ENCODE data around the gene SYT9. TPM values are rescaled to one million over a fixed set of nuclear protein-coding genes. Genes with fewer than 3 reads are reported as not detected.

The SYT9 gene
- total and polyA plus RNA-seq, 2 of the 4 experiments (the other 2 are of a cell fraction), result not detected

DNA sequence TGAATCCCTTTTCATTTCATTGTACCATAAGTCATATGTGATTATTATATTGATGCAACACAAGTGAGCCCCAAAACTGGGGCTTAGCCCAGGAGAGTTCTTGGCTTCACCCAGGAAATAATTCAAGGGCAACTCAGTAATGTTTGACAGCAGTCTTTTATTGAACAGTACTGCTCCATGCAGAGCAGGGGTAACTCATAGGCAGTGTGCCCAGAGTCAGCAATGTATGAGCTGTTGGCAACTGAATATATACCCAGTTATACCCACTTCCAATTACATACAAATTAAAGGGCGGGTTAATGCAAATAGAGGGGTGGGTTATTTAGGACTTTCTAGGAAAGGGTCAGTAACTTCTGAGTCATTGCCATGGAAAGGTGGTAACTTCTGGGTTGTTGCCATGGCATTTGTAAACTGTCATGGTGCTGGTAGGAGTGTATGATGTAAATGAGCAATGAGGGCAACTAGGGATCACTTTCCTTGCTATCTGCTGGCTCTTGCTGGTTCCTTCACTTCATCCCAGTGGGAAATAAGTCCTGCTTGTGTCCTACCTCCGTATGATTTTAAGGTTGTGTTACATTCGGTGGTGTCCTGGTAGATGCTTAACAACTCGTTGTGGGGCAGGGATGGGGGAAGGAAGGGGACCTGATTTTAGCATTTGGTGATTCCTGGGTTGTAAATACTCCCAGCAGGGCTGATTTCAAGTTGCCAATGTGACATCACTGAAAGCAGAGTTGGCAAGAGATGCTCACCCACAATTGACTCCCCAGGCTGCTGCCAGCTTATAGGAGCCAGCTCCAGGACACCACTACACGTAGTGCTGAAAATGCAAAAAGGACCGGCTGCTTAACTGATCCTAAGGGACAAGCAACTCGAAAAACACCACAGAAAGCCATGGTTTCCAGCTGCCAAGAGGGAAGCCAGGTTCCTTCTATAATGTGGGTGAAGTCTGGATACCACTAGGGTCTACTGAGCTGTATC, 70.1 kb downstream of the SYT9 start:
- BruUV-seq (replicated peaks), result no TSS peak
- H2BK15ac ChIP-seq (ENCODE audit: low read depth, low read length), result no peak overlapping the region
- no peak overlapping the region for H3K18ac ChIP-seq (ENCODE audit: low read depth, low read length)
- no peak overlapping the region for H2AFZ ChIP-seq (replicated peaks; ENCODE audit: low read length, poor library complexity)
- no peak overlapping the region for H3K4me2 ChIP-seq (ENCODE audit: low read depth, low read length)
- H2BK120ac ChIP-seq (ENCODE audit: low read depth, low read length), result no peak overlapping the region
- in situ Hi-C loops (cut with MboI; ENCODE audit: low sequenced_read_pairs), result no loop called here
- H3K56ac ChIP-seq (ENCODE audit: extremely low read depth, insufficient read depth, low read length), result no peak overlapping the region
- no peak overlapping the region for H3K14ac ChIP-seq (replicated peaks; ENCODE audit: low read depth, low read length)
- ATAC-seq (ENCODE audit: low read depth) (no peak), DNase-seq (no peak)
- H2BK20ac ChIP-seq (ENCODE audit: low read depth, low read length), result no peak overlapping the region
- H2AK9ac ChIP-seq (replicated peaks; ENCODE audit: low read depth, low read length, poor library complexity), result no peak overlapping the region
- H3K4ac ChIP-seq (ENCODE audit: low read depth, low read length), result no peak overlapping the region
- no peaks in the 10 kb centered on the region for H3K9me1 ChIP-seq (ENCODE audit: insufficient read depth, low read length)
- H4K20me1 ChIP-seq (ENCODE audit: insufficient read depth, low read length), result no peaks in the 10 kb centered on the region
- H3K27me3 ChIP-seq (ENCODE audit: control insufficient read depth, insufficient read depth, low read length), result no peaks in the 10 kb centered on the region
- H3K4me3 ChIP-seq (ENCODE audit: insufficient read depth, low read depth, low read length), result no peak overlapping the region
- ChIA-PET POLR2A (ENCODE audit: unreplicated experiment) (no interaction called here), CTCF (interaction anchor here (0.6 kb wide), 1 partner anchor 151 kb away, joined by 3 read pairs; no protein-coding TSS in a partner anchor)
- H3K4me1 ChIP-seq (ENCODE audit: control insufficient read depth, insufficient read depth, low read length), result no peaks in the 10 kb centered on the region
- no peaks in the 10 kb centered on the region for H3K36me3 ChIP-seq (ENCODE audit: control insufficient read depth, insufficient read depth, low read length)
- no peaks in the 10 kb centered on the region for H3K79me1 ChIP-seq (ENCODE audit: low read depth in 1 of 2, low read length in 2 of 2)
- H4K5ac ChIP-seq (ENCODE audit: low read depth, low read length), result no peak overlapping the region
- no peak overlapping the region for H3K27ac ChIP-seq (ENCODE audit: insufficient read depth, low read length)
- H3K23ac ChIP-seq (ENCODE audit: low read depth, low read length), result no peak overlapping the region
- H4K8ac ChIP-seq (ENCODE audit: low read depth in 2 of 2, low read length in 2 of 2), result no peak overlapping the region
- intact Hi-C loops (cut with micrococcal nuclease), result no loop called here
- no peak overlapping the region for H4K91ac ChIP-seq (ENCODE audit: insufficient read depth, low read depth, low read length)
- no CpG with 5 or more reads among the region's 7 CpGs for WGBS, 2 experiments (ENCODE audit: extremely low coverage in 2 of 2, insufficient read length in 1 of 2)
- H3K9me3 ChIP-seq (ENCODE audit: control insufficient read depth, insufficient read depth, low read length), result no peaks in the 10 kb centered on the region
- dilution Hi-C loops (cut with HindIII; ENCODE audit: low sequenced_read_pairs, unreplicated experiment), result no loop called here
- no peak overlapping the region for H3K9ac ChIP-seq (ENCODE audit: low read depth, low read length)
- TF ChIP-seq CTCF (conservative IDR thresholded peaks at IDR 0.05; ENCODE audit: low read depth, low read length), result no peak
- no peak overlapping the region for H2AK5ac ChIP-seq (ENCODE audit: low read depth, low read length)
- no peak overlapping the region for H2BK5ac ChIP-seq (ENCODE audit: low read depth, low read length, poor library complexity, severe bottlenecking)
